B cell (primary cell): ENCODE data around the gene ATP5F1E.

Experiments
- CTCF ChIP-seq: fragments of 200-600 bp; IDR thresholded peaks from one replicate; pipeline ENCODE4 v1.8.0; 2022; ENCODE audit warnings: antibody characterized with exemption, mild to moderate bottlenecking
- EZH2 ChIP-seq: IDR thresholded peaks from 2 replicates; pipeline ENCODE4 v1.6.1; 2012; ENCODE audit warnings: borderline replicate concordance, low read depth, mild to moderate bottlenecking, moderate library complexity, low read length; ENCODE audit not compliant: insufficient read depth, poor library complexity, severe bottlenecking

GRCh38 chr20:59063358-59064213 lies 31.5 kb upstream of the ATP5F1E start:
- TF ChIP-seq CTCF (no peak), EZH2 (no peak)
